DOHH2 (cell line): ENCODE measurements around the gene WNT8A.

Source experiments
- H3F3A ChIP-seq: fragments of 200-600 bp; sonication (generic), shearing (Covaris generic); 2 replicates; pipeline ENCODE4 v1.6.0; 2016; ENCODE audit warnings: antibody characterized with exemption, mild to moderate bottlenecking; ENCODE audit not compliant: control insufficient read depth, insufficient read depth
- H3K27ac ChIP-seq: fragments of 200-600 bp; sonication (generic); 2 replicates; pipeline ENCODE4 v1.5.1; 2014; ENCODE audit warnings: low read depth, mild to moderate bottlenecking, low read length, moderate library complexity
- H3K27me3 ChIP-seq: fragments of 200-600 bp; sonication (generic); 2 replicates; pipeline ENCODE4 v1.6.1; 2014; ENCODE audit warnings: mild to moderate bottlenecking, low read length, mixed read lengths; ENCODE audit not compliant: control insufficient read depth
- H3K36me3 ChIP-seq: fragments of 200-600 bp; sonication (generic); 2 replicates; pipeline ENCODE4 v1.6.1; 2014; ENCODE audit warnings: mild to moderate bottlenecking, low read length, moderate library complexity, mixed read lengths; ENCODE audit not compliant: control insufficient read depth
- H3K4me1 ChIP-seq: fragments of 200-600 bp; sonication (generic); 2 replicates; pipeline ENCODE4 v1.6.1; 2014; ENCODE audit warnings: mild to moderate bottlenecking, low read length, mixed read lengths; ENCODE audit not compliant: control insufficient read depth
- H3K4me2 ChIP-seq: fragments of 200-600 bp; sonication (generic); 2 replicates; pipeline ENCODE4 v1.6.0; 2014; ENCODE audit warnings: mild to moderate bottlenecking, low read length, moderate library complexity
- H3K4me3 ChIP-seq: fragments of 200-600 bp; sonication (generic); 2 replicates; pipeline ENCODE4 v1.5.1; 2014; ENCODE audit warnings: mild to moderate bottlenecking, low read length, mixed read lengths
- H3K79me2 ChIP-seq: fragments of 200-600 bp; sonication (generic); 2 replicates; pipeline ENCODE4 v1.6.1; 2014; ENCODE audit warnings: mild to moderate bottlenecking, low read length, mixed read lengths; ENCODE audit not compliant: control insufficient read depth
- H3K9me2 ChIP-seq: fragments of 200-600 bp; sonication (generic); replicated peaks from 2 replicates; pipeline ENCODE4 v1.6.1; 2014; ENCODE audit warnings: mild to moderate bottlenecking, low read length, mixed read lengths; ENCODE audit not compliant: control insufficient read depth
- H3K9me3 ChIP-seq: fragments of 200-600 bp; sonication (generic); 2 replicates; pipeline ENCODE4 v1.6.1; 2014; ENCODE audit warnings: antibody characterized with exemption, low read length, mixed read lengths; ENCODE audit not compliant: control insufficient read depth, insufficient read depth
- H4K20me1 ChIP-seq: fragments of 200-600 bp; sonication (generic); 2 replicates; pipeline ENCODE4 v1.6.0; 2014; ENCODE audit warnings: low read depth, mild to moderate bottlenecking, antibody characterized with exemption, low read length, moderate library complexity; ENCODE audit not compliant: control insufficient read depth, insufficient read depth
- EZH2phosphoT487 ChIP-seq: fragments of 200-600 bp; sonication (generic); IDR thresholded peaks from 2 replicates; pipeline ENCODE4 v1.6.1; 2017; ENCODE audit warnings: borderline replicate concordance, mild to moderate bottlenecking, antibody characterized with exemption, low read length, moderate library complexity, mixed read lengths
- TF ChIP-seq, protein P1 (sequence below): fragments of 200-600 bp; sonication (generic); IDR thresholded peaks from one replicate; pipeline ENCODE4 v1.5.1; 2014; ENCODE audit warnings: antibody characterized with exemption, mild to moderate bottlenecking, low read depth, low read length; ENCODE audit not compliant: poor library complexity, severe bottlenecking

The WNT8A gene

DNA sequence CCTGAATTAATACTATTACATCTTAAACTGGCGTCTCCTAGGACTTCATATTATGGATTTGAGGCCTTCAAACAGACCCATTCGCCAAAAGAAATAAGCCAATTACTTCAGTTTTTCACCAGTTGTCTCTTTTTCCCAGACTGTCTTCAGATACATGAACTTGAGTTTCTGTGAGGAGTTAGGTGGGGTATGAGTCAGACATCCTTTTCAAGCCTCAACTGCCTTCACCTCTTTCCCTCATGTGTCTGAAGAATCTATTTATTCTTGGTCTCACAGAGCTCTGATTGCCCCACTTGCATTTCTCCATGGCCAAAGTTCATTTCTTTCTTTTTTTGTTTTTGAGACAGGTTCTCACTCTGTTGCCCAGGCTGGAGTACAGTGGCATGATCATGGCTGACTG lies 12.5 kb downstream of the WNT8A start:
- peaks cover 16% of the 10 kb centered on the region for H3K27me3 ChIP-seq
- no peak overlapping the region for H3K4me3 ChIP-seq
- H3K9me2 ChIP-seq = no peaks in the 10 kb centered on the region
- H3K36me3 ChIP-seq = no peaks in the 10 kb centered on the region
- H3F3A ChIP-seq = no peaks in the 10 kb centered on the region
- no peaks in the 10 kb centered on the region for H3K9me3 ChIP-seq
- no peak overlapping the region for H3K27ac ChIP-seq
- no peaks in the 10 kb centered on the region for H4K20me1 ChIP-seq
- H3K4me2 ChIP-seq = no peak overlapping the region
- H3K4me1 ChIP-seq = no peaks in the 10 kb centered on the region
- no peaks in the 10 kb centered on the region for H3K79me2 ChIP-seq
- TF ChIP-seq EZH2phosphoT487 = no peak
- TF ChIP-seq, protein P1, sequence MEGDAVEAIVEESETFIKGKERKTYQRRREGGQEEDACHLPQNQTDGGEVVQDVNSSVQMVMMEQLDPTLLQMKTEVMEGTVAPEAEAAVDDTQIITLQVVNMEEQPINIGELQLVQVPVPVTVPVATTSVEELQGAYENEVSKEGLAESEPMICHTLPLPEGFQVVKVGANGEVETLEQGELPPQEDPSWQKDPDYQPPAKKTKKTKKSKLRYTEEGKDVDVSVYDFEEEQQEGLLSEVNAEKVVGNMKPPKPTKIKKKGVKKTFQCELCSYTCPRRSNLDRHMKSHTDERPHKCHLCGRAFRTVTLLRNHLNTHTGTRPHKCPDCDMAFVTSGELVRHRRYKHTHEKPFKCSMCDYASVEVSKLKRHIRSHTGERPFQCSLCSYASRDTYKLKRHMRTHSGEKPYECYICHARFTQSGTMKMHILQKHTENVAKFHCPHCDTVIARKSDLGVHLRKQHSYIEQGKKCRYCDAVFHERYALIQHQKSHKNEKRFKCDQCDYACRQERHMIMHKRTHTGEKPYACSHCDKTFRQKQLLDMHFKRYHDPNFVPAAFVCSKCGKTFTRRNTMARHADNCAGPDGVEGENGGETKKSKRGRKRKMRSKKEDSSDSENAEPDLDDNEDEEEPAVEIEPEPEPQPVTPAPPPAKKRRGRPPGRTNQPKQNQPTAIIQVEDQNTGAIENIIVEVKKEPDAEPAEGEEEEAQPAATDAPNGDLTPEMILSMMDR = no peak

DNA sequence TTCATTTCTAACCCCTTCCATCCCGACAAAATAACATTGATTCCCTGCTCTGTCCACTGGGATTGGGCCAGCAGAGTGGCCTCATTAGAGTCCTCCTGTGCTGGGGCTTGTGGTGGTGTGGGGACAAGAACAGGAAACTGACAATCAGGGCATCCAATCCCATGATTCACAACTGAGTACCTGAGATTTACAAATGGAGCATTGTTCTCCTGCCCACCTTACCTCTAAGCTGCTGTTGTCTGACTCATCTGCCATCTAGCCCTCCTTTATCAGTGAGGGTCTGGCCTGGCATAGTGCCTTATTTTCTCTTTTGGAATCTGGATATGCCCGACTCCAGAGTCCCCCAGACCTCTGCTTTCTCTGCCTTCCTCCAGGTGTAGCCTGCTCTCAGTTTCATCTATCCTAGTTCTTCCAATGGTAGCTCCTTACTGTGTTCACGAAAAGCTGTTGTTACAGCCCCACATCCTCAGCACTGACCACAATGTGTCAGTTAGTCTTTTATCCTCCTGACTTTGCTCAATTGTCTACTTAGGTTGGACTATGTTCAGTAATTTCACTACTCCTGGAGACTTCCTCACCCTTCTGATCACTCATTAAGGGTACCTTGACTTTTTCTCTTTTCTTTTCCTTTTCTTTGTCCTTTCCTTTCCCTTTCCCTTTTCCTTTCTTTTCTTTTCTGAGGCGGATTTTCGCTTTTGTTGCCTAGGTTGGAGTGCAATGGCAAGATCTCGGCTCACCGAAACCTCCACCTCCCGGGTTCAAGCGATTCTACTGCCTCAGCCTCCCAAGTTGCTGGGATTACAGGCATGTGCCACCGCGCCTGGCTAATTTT lies 13.4 kb downstream of the WNT8A start:
- Histone ChIP-seq H4K20me1 (no peaks in the 10 kb centered on the region), H3K27ac (no peak overlapping the region), H3F3A (no peaks in the 10 kb centered on the region), H3K4me3 (no peak overlapping the region), H3K79me2 (no peaks in the 10 kb centered on the region), H3K4me2 (no peak overlapping the region), H3K36me3 (no peaks in the 10 kb centered on the region), H3K9me2 (no peaks in the 10 kb centered on the region), H3K9me3 (no peaks in the 10 kb centered on the region), H3K4me1 (peaks cover 8% of the 10 kb centered on the region), H3K27me3 (peaks cover 15% of the 10 kb centered on the region)
- TF ChIP-seq, protein P1 = no peak
- TF ChIP-seq EZH2phosphoT487 = no peak

DNA sequence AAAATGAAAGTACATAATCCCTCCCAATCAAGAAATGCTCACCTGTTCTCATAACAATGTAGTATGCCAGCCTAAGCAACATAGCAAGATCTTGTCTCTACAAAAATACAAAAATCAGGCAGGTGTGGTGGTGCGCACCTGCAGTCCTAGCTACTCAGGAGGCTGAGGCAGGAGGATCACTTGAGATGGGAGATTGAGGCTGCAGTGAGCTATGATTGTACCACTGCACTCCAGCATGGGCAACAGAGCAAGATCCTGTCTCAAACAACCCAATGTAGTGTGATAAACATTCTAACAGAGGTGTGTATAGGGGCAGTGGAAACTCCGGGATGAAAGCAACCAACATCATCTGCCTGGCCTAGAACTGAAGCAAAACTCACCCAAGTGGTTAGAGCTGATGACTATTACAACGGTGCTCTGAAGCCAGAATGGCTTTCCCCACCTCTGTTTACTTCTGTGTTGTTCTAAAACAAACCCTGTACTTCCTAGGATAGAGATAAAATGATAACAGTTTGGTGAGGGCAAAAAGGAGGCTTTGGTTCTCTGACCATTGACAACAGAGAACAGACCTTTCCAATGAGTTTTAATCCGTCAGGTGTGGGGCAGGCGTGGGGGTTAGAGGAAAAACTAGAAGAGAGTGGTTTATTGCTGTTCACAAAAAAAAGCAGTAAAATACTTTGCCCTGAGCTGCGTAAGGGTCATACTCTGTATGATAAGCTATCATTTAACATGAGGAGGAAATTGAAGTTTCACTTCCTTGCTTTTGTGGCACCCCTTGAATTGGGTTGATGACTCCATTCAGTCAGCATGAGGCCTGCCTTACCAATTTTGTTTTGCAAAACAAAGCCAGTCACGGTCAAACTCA lies 18.9 kb downstream of the WNT8A start:
- Histone ChIP-seq H3K9me3 (no peaks in the 10 kb centered on the region), H3K4me3 (peak overlapping the region; percentile 50), H3F3A (no peaks in the 10 kb centered on the region), H3K4me2 (peak overlapping the region; percentile 75), H3K27ac (peak overlapping the region; percentile 68), H3K27me3 (no peaks in the 10 kb centered on the region), H3K9me2 (no peaks in the 10 kb centered on the region), H3K36me3 (no peaks in the 10 kb centered on the region), H4K20me1 (no peaks in the 10 kb centered on the region), H3K4me1 (peaks cover 24% of the 10 kb centered on the region), H3K79me2 (no peaks in the 10 kb centered on the region)
- TF ChIP-seq, protein P1 = no peak
